DMS 273 treated with DMSO at 0.1 percent for 48 hours (cell line): ENCODE results near the gene LZTS2.
"Not testable (repeated sequence)": the region's sequence is repeated elsewhere in the genome, so short reads cannot be mapped to it uniquely, and the experiment has no call there.

Experiments used
- DNase-seq: peaks from one replicate; lab custom pipeline; 2025; lab: John Stamatoyannopoulos, UW

Gene LZTS2

DNA sequence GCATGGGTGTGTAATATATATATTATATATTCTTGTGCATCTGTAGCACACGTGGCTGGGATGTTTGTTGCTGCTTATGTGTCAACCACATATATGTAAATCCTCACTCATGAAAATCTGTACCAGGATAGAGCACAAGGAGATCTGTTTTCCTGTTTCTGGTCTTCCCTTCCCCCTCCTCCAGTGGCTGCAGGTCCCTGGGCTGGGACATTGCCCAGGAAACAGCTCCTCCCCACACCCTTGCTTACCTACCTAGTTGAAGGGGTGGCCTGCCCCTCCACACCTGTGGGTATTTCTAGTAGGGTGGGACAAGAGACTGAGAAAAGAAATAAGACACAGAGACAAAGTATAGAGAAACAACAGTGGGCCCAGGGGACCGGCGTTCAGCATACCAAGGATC, 33.7 kb downstream of the LZTS2 start:
- no peak for DNase-seq

DNA sequence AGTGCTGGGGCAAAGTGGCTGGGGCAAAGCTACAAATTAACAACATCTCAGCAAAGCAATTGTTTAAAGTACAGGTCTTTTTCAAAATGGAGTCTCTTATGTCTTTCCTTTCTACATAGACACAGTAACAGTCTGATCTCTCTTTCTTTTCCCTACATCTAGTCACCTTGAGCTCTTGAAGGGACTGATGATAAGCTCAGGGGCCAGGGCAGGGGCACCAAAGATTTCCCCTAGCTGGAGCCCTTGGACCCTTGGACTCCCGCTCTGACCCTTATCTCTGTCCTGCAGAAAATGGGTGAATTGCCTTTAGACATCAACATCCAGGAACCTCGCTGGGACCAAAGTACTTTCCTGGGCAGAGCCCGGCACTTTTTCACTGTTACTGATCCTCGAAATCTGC, 34.8 kb downstream of the LZTS2 start:
- not testable (repeated sequence) for DNase-seq

DNA sequence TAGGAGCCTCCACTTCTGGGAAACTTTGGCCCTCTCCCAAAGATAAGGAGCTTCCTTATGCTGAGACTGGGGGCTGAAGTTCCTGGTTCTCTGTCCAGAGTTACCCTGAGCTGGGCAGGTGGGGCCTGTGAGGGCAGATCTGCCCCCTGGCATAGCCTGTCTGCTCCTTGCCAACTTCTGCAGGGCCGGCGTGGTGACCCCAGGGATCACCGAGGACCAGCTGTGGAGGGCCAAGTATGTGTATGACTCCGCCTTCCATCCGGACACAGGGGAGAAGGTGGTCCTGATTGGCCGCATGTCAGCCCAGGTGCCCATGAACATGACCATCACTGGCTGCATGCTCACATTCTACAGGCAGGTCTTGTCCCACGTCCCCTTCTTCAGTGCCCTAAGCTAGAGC, 35.7 kb downstream of the LZTS2 start:
- DNase-seq = no peak

DNA sequence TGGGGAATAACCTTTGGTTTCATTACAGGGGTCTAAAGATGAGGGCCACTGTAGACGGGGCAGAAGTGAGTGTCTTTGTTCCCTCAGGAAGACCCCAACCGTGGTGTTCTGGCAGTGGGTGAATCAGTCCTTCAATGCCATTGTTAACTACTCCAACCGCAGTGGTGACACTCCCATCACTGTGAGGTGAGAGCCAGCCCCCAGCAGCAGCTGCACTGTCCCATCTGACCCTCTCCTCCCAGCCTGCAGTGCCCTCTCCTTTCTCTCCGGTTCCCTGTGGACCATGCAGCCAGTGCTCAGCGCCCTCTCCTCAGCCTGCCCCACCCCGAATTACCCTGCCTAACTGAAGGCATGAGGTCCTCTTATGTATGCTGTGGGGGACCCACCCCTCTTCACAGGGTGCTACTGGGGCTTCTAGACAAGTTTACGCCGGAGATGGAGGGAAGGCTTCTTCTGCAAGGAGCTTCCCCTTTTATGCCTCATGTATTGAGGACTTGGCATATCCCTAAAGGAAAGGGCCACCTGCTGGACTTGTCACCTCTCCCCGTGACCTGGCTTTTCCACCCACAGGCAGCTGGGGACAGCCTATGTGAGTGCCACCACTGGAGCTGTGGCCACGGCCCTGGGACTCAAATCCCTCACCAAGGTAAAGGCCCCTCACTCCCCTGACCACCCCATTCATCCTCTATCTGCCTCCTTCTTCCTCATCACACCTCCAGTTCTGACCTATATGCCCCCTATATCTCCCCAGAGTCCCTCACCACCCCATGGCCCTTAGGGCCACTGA, 36.5 kb downstream of the LZTS2 start:
- no peak for DNase-seq

DNA sequence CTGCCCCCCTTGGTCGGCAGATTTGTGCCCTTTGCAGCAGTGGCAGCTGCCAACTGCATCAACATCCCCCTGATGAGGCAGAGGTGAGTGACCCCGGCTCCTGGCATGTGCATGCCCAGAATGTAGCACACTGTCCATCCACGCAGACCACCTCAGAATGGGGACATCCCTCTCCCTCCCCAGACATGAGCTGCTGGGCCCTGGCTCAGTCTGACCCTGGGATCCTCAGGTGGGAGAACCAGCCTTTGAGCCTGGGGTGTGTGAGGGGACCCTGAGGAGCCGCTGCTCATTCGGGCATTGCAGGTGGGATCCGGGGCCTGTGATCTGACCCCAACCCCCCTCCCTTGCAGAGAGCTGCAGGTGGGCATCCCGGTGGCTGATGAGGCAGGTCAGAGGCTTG, 37.1 kb downstream of the LZTS2 start:
- no peak for DNase-seq

DNA sequence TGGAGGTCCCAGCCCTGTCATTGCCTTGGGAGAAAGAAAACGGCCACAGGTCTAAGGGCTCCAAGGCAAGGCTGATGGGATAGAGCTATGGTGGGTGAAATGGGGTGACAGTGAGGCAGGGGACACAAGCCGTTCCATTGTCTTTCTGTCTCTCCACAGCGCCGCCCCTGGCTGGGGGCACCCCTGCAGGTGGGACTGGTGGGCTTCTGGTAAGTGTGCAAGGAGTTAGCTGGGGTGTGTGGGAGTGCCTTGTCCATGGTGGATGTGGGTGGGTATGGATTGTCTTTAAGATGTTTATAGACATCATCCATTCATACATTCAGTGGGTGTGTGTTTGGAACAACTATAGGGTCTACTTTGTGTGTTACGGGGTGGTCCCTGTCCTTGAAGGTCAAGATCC, 38.9 kb downstream of the LZTS2 start:
- DNase-seq = no peak

DNA sequence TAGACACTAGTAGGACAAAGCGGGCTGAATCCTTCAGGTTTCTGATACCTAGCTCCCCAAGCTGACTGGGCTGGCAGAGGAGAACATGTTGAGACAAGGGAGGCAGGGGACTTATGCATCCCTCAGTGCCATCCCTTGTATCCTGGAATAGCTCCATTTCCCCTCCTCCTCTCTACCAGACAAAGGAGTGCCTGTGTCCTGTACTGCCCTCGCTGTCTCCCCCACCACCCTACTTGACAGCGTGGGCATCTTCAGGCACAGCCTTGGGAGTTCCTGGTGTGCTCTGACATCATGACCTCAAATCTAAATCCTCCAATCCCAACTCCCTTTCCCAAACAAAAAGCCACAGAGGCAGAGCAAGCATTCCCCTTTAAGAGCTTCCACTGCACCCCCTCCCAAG, 40.5 kb downstream of the LZTS2 start:
- DNase-seq = no peak

DNA sequence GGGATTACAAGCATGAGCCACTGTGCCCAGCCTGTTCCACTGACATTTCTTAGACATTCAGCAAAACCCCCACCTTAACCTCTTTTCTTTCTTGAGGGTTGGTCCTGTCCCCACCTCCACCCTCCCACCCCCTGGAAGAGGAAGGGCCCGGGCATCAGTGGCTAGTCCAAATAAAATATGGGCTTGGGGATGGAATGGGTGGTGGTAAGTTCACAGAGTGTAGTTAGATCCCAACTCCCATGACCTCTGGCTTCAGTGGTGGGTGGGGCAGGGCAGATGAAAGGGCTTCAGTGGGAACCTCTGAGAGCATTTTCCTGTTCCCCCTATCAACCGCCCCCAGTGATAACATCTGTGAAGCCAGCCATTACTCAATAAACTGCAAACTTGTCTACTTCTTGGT, 41.2 kb downstream of the LZTS2 start:
- DNase-seq = no peak

DNA sequence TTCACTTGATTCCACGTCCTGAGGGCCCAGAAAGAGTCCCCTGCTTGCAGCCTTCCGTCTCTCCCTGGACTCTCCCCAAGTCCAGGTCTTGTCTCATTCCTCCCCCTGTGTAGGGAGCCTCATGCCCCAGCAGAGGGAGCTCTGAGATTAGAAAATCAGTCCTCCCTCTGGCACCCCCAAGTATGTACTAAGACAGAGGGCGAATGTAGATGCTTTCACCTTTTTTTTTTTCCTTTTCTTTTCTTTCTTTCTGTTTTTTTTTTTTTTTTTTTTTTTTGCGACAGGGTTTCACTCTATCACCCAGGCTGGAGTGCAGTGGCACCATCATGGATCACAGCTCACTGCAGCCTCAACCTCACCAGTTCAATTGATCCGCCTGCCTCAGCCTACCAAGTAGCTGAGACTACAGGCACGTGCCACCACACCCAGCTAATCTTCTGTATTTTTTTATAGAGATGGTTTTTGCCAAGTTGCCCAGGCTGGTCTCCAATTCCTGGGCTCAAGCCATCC, 41.7 kb downstream of the LZTS2 start:
- DNase-seq = peak; percentile 16

DNA sequence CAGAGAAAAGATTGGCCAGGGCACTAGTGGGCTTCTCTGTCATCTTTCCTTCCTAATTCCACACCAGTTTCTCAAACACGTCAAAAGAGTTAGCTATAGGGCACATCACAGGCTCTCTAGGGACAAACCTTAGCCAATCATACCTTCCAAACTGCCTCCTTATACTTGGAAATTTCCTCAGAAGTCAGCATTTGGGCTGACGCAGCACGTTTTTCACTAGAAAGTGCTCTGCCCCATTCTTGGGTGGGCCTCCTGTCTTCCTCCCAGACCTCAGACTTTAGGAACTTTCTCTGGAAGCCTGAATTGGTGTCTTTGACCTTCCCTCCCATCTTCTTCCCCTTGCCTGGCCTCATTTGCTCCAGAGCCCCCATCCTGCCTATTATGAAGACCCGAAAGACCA, 42.5 kb downstream of the LZTS2 start:
- DNase-seq = no peak

DNA sequence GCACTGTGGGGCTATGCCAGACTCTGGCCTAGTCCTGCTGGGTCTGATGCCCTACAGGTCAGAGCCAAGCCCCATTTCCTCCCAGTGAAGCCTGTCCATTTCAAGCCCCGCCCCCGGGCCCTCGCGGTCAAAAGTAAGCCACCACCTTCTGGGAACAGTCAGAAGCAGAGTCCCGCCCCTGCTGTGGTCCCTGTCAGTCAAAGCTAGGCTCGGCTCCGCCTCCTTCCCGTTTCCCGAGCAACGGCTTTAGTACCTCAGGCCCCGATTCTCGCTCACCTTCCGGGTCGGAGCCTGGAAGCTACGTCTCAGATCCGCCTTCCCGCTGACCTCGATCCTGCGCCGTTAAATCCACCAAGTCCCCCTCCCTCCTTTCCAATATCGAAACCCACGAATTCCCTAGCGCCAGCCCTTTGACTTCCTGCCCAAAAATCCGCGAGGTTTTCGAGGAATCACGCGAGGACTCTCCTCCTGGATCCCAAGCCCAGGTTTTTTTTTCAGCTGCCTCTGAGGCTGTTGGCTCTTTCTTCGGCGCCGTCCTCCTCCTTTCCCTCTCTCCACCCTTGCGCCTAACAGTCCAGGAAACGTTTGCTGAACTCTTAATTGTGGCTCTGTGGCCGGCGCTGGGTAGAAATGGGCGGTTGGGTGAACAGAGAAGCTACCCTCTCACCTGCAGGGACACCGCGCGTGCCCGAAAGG, 43.2 kb downstream of the LZTS2 start:
- DNase-seq = peak; percentile 71

DNA sequence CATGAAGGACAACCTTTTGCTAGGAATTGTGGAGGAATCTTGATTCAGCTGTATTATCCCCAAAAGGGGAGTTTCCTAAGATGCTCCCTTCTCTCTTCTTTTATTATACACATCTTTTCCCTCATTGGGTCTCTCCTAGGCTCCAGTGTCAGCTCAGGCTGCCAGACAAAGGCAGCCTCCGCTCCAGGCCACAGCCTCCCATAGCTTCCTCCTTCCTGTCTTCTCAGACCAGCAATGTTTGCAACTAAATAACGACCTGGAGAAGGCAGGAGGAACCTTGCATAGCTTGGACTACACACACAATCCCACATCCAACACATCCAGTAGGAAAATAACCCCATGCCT, 43.7 kb downstream of the LZTS2 start:
- no peak for DNase-seq

DNA sequence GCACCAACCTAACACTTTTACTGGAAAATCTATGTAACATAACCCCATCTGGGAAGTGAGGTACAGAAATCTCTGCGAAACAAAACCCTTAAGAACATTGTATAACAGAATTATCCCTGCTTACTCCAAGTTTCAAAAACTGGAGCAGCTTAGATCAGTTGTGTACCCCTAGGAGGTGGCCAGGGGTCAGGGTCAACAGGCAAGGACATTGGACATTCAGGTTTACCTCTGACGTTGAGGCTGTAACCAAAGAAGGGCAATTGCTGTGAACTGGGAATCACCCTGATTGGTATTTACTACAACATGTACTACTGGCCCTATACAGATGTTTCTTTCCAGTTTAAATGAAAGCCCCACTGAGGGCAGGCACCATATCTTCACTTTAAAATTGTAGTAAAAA, 44.5 kb downstream of the LZTS2 start:
- DNase-seq = no peak

DNA sequence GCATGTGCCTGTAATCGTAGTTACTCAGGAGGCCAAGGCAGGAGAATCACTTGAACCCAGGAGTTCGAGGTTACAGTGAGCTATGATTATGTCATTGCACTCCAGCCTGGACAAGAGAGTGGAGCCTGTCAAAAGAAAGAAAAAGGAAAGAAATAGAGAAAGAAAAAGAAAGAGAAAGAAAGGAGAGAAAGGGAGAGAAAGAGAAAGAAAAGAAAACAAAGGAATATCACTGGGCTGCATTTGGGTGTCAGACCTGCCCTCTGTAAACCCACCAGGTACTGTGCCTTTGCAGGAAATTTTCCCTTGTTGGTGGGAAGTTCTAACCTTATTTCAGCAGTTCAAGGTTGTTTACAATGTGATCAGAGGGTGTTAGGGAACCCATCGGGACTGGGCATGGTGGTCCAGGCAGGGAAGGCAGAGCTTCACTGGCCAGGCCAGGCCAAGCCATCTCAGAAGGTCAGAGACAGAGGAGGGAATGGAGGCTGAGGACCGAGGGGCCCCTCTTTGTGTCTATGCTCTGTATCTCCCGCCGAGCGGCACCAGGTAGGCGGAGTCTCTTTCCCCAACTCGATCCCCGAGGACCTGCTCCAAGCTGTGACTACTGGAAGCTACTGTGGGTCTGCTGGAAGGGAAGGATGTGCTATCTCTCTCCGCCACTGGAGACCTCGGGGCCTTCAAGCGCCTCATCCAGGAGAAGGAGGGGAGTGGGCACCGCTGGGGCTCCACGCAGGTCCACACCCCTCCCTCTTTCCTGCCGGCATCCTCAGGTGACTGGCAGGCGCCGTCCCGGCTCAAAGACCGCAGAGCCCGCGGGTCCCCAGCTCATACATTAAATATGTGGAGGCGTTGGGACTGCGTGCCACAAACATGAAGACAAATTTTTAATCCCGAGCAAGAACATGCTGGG, 47.0 kb downstream of the LZTS2 start:
- no peak for DNase-seq

DNA sequence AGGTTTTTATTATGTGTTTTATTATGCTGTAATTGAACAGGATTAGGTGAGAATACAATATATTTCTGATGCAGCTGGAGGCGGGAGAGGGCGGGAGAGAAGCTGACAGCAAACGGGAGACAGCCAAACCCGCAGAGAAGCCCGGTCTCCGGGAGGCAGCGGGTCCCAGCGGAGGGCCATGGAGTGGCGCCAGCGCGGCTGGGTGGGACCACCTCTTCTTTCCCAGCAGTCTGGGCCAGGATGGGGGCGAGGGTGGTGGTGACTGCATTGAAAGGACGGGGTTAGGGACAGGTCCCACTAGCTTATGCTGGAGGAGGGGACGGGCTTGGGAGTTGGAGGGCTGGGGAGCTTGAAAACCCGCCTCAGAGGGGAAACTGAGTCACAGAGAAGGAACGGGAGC, 47.7 kb downstream of the LZTS2 start:
- no peak for DNase-seq

DNA sequence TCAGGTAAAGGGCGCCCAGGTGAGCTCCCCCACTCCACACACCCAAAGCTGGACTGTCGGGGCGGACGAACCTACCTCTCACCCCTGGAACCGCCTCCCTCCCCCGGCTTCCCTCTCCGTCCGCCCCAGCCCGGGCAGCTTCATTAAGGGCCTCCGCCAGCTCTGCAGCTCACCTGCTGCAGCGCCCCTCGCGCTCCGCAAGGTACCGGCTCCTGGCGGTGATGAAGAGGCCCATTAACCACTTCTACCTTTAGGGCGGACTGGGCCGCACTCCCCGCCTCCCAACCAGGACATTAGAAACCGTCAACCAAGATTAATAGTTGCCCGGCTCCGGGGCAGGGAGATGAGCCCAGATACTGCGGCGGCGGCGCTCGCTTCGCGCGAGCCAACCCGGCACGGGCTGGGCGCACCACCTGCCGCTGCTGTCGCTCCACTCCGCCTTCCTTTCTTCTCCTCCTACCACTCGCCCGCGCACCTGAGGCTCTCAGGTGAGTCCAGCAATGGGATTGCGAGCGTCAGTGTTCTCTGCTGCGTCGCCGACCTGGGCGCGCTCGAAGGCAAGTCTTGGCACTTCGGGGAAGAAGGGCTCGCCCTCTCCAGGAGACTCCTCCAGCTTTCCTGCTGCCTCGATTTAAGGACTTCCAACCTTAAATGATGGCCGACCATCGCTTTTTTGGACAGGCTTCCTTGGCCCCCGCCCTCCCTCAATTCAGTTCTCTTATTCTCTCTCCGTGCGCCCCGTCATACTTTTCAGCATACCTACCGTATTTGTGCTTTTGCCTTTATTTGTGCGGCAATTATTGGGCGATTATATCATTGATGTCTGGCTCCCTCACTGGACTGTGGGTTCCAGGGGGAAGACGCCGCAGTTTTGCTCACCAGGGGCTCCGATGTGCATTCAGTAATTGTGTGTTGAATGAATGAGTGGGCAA, 48.6 kb downstream of the LZTS2 start:
- DNase-seq = no peak

DNA sequence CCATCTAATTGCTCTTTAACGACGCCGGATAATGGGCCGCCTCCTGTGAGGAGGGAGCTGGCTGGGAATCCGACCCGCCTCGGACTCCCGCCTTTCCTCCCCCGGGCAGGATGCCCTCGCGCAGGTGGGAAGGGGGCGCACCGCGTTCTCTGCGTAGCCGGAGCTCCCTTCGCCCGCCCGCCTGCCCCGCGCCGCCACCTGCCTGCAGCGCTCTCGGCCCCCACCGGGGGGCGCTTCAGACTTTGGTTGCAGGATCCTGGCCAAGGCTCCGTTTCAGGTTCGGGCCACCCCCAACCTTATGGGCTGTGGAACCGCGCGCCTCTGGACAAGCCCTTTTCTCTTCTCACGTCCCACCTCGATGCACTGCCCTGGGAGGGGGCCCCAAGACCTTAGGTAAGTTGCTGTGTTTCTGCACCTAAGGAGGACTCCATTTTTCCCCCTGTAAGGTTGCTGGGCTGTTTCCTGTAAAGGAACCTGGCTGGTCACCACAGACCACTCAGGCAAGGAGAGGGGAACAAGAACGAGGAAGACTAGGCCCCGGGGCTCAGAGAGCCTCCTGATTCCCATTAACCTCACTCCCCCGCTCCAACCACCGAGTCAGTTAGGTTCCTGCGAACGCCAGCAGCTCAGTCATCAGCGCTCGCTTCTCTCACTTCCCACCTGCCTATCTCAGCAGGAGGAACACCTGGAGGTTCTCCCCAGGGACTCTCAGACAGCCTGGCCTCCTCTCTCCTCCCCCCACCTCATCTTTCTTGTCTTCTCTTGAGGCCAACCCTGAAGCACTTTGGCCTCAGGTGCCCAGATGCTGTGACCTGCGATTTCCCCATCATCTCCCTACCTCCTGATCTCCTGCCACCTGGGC, 50.8 kb downstream of the LZTS2 start:
- DNase-seq = no peak

DNA sequence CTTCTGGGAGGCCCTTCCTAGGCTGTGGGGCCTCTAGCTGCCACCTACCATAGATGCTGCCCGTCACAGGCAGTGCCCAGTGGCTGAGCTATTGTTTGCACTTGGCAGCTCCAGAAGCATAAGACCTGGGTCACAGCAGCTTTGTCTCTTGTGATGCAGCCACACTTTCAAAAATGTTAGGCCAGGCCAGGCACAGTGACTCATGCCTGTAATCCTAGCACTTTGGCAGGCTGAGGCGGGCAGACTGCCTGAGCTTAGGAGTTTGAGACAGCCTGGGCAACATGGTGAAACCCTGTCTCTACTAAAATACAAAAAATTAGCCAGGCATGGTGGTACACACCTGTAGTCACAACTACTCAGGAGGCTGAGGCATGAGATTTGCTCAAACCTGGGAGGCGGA, 52.7 kb downstream of the LZTS2 start:
- no peak for DNase-seq

DNA sequence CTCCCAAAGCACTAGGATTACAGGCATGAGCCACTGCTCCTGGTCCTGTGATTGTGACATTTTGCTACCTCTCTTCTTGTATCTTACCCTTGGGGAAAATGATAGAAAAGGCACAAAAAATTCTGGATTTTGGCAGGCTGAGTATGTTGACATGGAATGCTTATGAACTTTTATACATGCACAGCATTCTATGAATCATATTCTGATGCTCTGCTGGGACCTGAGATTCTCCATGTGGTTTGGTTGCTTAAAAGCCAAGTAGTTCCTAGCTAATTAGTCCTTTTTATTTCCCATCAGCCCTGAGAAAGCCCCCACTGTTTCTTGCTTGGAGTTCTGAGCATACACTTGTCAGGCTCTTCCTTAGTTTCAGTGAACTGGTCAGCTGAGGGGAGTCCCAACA, 53.9 kb downstream of the LZTS2 start:
- DNase-seq = no peak

DNA sequence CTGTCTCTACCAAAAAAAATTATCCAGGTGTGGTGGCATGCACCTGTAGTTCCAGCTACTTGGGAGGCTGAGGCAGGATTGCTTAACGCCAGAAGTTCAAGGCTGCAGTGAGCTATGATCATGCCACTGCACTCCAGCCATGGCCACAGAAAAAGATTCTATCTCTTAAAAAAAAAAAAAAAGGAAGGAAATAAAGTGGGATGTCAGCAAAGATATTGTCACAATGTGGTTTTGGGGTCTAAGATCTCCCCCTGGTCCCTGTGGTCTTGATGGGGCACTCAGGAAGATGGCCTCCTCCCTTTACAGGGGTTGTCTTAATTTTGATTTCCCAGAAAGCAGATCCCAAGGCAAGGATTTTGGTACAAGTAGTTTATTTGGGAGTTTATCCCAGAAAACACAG, 54.7 kb downstream of the LZTS2 start:
- DNase-seq = no peak

DNA sequence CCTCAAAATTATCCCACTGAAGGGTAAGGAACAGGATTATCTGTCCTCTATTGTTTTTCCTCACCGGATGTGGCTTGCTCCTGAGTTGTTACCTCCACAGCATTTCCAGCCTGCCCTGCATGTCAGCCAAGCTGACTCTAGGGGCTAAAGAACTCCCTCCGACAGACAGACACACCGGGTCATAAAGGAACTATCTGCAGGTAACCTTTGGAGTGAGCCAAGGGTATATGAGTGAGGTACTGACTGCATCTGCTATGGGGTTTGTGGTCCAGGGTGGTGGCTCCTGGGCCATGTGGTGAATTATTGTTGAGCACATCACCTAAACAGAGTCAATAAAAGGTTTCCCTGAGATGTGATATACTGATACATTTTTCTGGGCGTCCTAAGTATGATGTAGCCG, 55.3 kb downstream of the LZTS2 start:
- no peak for DNase-seq
